Hematopoietic multipotent progenitor cell treated with erythropoietin and hydrocortisone succinate and interleukin-3 and kit ligand, for 17 days (in vitro differentiated cells): ENCODE results near the gene DCAF17.
"Not testable (repeated sequence)": the region's sequence is repeated elsewhere in the genome, so short reads cannot be mapped to it uniquely, and the experiment has no call there.

Experiments
- DNase-seq: peaks from one replicate; pipeline ENCODE4 v3.0.0-alpha.2; 2015; ENCODE audit warnings: low spot score

Gene DCAF17

DNA sequence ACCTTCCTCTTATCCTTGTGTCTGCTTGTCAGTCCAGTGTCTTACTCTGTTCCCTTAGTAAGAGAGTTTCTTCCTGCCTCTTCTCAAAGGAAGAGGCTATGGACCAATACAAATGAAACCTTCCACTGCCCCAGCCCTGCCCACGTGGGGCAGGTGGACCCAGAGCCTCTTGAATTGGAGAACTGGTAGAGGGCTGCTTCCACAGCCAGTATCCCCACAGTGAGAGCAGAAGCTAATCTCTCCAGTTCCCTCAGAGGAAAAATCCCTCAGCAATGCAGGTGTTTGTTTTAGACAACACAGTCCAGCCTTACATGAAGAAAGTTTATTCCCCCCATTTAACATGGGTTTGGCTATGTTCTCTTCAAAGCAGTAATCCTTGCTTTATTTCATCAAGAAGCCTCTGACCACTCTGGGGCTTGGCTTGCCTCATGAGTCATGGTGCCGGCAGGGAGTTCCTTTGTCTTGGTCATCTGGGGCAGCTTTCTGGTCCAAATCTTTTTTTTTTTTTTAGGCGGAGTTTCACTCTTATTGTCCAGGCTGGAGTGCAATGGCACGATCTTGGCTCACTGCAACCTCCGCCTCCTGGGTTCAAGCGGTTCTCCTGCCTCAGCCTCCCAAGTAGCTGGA, 81.8 kb downstream of the DCAF17 start:
- no peak for DNase-seq

DNA sequence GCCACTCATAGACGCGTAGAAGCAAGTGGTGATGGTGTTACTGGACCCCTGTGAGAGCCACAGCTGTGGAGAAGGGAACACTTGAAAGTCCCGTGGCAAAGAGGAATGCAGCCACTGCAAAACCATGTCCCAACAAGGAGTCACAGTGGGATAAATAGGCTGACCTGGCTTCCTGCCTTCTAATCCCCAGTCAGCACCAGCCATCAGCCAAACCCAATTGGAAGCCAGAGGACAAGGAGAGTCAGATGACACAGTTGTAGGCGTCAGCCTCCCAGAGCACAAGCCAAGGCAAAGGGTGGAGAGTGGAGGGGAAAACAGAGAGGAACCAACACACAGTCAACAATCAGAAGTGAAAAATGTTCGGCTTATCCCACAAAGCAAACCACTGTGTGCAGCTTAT, 82.8 kb downstream of the DCAF17 start:
- no peak for DNase-seq

DNA sequence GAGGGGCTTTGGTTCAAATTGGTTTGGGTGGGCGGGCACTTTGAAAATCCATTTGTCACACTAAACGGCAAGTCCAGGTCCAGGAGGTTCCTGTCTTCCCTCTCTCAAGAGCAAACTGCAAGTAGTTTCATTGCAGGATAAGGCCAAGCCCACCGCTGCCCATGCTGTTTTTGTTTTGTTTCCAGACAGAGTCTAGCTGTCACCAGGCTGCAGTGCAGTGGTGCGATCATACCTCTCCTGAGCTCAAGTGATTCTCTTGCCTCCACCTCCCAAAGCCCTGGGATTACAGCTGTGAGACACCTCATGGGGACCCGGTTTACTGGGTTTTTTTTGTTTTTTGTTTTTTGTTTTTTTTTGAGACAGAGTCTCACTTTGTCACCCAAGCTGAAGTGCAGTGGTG, 86.4 kb downstream of the DCAF17 start:
- DNase-seq: no peak

- peak; percentile 27 for DNase-seq
Observed at GRCh38 chr2:171521361-171522051, 87.5 kb downstream of the DCAF17 start.

- DNase-seq: peak; percentile 81
Observed at GRCh38 chr2:171522052-171522787, 88.2 kb downstream of the DCAF17 start, which contains the start of gene CYBRD1. CYBRD1 (plus strand) TSS chr2:171522474; CDS start chr2:171522546, 72 bp downstream.

DNA sequence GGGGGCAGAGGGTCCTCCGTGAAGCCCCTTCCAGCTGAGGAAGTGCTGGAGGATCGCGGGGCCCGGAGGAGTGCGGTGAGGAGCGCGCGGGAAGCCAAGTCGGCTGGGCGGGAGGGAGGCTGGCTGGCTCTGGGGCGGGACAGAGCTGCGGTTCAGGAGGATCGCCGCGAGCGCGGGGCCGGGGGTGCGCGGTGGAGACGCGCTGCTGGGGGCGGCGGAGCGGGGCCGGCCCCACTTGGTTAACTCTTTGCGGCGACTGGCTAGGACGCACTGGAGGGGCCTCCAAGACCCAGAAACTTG, 88.7 kb downstream of the DCAF17 start:
- no peak for DNase-seq

- DNase-seq: peak; percentile 63
Observed at GRCh38 chr2:171523088-171524017, 89.3 kb downstream of the DCAF17 start.

DNA sequence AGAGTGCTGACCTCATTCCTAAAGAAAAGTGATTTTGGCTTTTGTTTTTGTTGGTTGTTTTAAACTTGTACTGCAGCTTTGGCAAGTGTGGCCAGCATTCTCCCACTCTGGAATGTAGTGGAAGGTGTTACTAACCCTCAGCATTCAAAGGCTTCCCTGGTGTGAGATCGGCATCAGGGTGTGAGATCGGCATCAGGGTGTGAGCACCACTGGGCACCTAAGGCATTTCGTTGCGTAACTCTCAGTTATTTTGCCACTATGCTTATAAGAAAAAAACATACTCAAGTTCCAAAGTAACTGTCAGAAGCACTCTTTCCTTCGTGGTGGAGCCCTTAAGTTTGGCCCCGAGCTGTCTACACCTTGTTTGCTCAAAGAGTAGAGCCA, 90.0 kb downstream of the DCAF17 start:
- peak; percentile 53 for DNase-seq

GRCh38 chr2:171529914-171530313, 95.9 kb downstream of the DCAF17 start:
- DNase-seq: peak; percentile 69

- no peak for DNase-seq
Observed at GRCh38 chr2:171530378-171530777, 96.4 kb downstream of the DCAF17 start.

DNA sequence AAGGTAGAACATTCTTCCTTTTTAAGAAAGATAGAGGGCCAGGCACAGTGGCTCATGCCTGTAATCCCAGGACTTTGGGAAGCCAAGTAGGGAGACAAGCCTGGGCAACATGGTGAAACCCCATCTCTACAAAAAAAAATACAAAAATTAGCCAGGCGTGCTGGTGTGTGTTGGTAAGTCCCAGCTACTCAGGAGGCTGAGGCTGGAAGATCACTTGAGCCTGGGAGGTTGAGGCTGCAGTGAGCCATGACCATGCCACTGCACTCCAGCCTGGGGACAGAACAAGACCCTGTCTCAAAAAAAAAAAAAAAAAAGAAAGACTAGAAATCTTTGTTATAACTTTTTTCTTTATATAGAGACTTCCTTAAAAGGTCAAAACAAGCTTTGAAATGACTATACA, 96.8 kb downstream of the DCAF17 start:
- DNase-seq: not testable (repeated sequence)

GRCh38 chr2:171531291-171531690, 97.3 kb downstream of the DCAF17 start:
- no peak for DNase-seq

GRCh38 chr2:171531836-171532450, 97.9 kb downstream of the DCAF17 start:
- DNase-seq: no peak

GRCh38 chr2:171533331-171533730, 99.3 kb downstream of the DCAF17 start:
- no peak for DNase-seq
